ENCODE results near the gene ZNF614.

DNA sequence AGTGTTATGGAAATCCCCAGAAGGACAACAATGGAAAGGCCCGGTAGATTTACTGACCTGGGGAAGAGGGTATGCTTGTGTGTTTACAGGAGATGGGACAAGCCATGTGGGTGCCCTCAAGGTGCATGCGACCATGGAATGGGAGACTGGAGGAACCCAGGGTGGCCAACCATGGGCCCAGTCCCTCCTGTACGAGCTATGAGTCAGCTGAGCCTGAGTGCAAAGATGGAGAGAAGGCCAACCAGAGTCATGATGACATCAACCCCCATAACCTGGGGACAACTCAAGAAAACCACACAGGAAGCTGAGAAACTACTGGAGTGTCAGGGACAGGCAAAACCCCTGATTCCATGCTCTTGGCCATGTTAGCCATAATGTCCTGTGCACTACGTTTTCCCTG is 49.3 kb downstream of the ZNF614 start:
- no peak for TF ChIP-seq POLR2A (IDR thresholded peaks at IDR 0.05)
- TF ChIP-seq, protein P1, sequence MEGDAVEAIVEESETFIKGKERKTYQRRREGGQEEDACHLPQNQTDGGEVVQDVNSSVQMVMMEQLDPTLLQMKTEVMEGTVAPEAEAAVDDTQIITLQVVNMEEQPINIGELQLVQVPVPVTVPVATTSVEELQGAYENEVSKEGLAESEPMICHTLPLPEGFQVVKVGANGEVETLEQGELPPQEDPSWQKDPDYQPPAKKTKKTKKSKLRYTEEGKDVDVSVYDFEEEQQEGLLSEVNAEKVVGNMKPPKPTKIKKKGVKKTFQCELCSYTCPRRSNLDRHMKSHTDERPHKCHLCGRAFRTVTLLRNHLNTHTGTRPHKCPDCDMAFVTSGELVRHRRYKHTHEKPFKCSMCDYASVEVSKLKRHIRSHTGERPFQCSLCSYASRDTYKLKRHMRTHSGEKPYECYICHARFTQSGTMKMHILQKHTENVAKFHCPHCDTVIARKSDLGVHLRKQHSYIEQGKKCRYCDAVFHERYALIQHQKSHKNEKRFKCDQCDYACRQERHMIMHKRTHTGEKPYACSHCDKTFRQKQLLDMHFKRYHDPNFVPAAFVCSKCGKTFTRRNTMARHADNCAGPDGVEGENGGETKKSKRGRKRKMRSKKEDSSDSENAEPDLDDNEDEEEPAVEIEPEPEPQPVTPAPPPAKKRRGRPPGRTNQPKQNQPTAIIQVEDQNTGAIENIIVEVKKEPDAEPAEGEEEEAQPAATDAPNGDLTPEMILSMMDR (IDR thresholded peaks at IDR 0.05 in 8 of 11, conservative IDR thresholded peaks at IDR 0.05 in 3 of 11): no peak

Data from spleen (tissue), 7 donors.